Peyer's patch (tissue), 4 donors: ENCODE results near the gene JPH3. TPM values are rescaled to one million over a fixed set of nuclear protein-coding genes. Genes with fewer than 3 reads are reported as not detected.

Experiments used
- DNase-seq, 3 donors: peaks; one replicate each; pipeline ENCODE4 v3.0.0-alpha.2; 2017 to 2019
- H3K27ac ChIP-seq, 4 donors: fragments of 200-600 bp; sonication (generic); one replicate each; pipeline ENCODE4 v1.5.1; 2016 to 2019
- H3K27me3 ChIP-seq, 2 donors: fragments of 200-600 bp; sonication (generic); one replicate each; pipeline ENCODE4 v1.5.1; 2019
- H3K36me3 ChIP-seq, 3 donors: fragments of 200-600 bp; sonication (generic); one replicate each; pipeline ENCODE4 v1.5.1; 2016 to 2019
- H3K4me1 ChIP-seq, 4 donors: fragments of 200-600 bp; sonication (generic); one replicate each; pipeline ENCODE4 v1.5.1; 2016 to 2019
- H3K4me3 ChIP-seq, 4 donors: fragments of 200-600 bp; sonication (generic); 1 replicate in 3 of 4; 2 replicates in 1 of 4; pipeline ENCODE4 v1.5.1; 2016 to 2019; ENCODE audit warnings: mild to moderate bottlenecking in 1 of 4
- H3K9me3 ChIP-seq, 4 donors: fragments of 200-600 bp; sonication (generic); one replicate each; pipeline ENCODE4 v1.5.1; 2016 to 2019; ENCODE audit warnings: mild to moderate bottlenecking in 1 of 4
- CTCF ChIP-seq, 6 experiments: fragments of 450-650 bp in 4 of 6; fragments of 200-600 bp in 2 of 6; sonication (generic) in 1 of 6; IDR thresholded peaks; one replicate each; pipeline ENCODE4 v1.5.1; 2017 to 2019; ENCODE audit warnings: antibody characterized with exemption in 6 of 6, mild to moderate bottlenecking in 3 of 6, moderate library complexity in 1 of 6
- POLR2A ChIP-seq, 2 donors: fragments of 450-650 bp; IDR thresholded peaks; one replicate each; pipeline ENCODE4 v1.5.1; 2017; ENCODE audit warnings: antibody characterized with exemption in 2 of 2, mild to moderate bottlenecking in 2 of 2, moderate library complexity in 2 of 2
- total RNA-seq, 4 donors: library from RNA; depleted of rRNA; stranded (reverse); fragments of >200 nt; gene quantifications; one replicate each; pipeline ENCODE4 v1.1.0, GENCODE V29; 2016

Gene JPH3
- total RNA-seq, 4 donors from 2014 or later = 0.13 to 0.57 TPM; not detected in 2

- no peak for TF ChIP-seq CTCF (IDR thresholded peaks at IDR 0.05)
- TF ChIP-seq POLR2A (IDR thresholded peaks at IDR 0.05) = no peak
- Histone ChIP-seq H3K9me3 (no peaks in the 10 kb centered on the region), H3K36me3 (peaks cover 0 to 61% (median 0%) of the 10 kb centered on the region in 3 donors), H3K4me1 (no peaks in the 10 kb centered on the region), H3K27ac (no peak overlapping the region), H3K27me3 (no peaks in the 10 kb centered on the region), H3K4me3 (no peak overlapping the region)
- peak in 1 of 3 donors; percentile 69 for DNase-seq
Observed at GRCh38 chr16:87744750-87745514, 142.6 kb downstream of the JPH3 start.

GRCh38 chr16:87746178-87746577 lies 143.9 kb downstream of the JPH3 start:
- Histone ChIP-seq H3K36me3 (peaks cover 0 to 61% (median 0%) of the 10 kb centered on the region in 3 donors), H3K27ac (no peak overlapping the region)

More at GRCh38 chr16:87746178-87746577, 143.9 kb downstream of the JPH3 start:
- Histone ChIP-seq H3K27me3 (no peaks in the 10 kb centered on the region), H3K4me1 (no peaks in the 10 kb centered on the region), H3K9me3 (no peaks in the 10 kb centered on the region), H3K4me3 (no peak overlapping the region)
- TF ChIP-seq CTCF (IDR thresholded peaks at IDR 0.05) = no peak
- TF ChIP-seq POLR2A (IDR thresholded peaks at IDR 0.05) = no peak
- DNase-seq = no peak

Other genes starting within 250 kb of the JPH3 start
- gene FBXO31, start 218.7 kb upstream of the JPH3 start, total RNA-seq = 100 to 1,000 TPM; 135 to 207 (median 191) TPM
- 10 to 100 TPM; 38.0 to 50.6 (median 40.7) TPM for gene MAP1LC3B, start 210.2 kb upstream of the JPH3 start, total RNA-seq
- gene ZCCHC14, start 109.5 kb upstream of the JPH3 start, total RNA-seq = 10 to 100 TPM; 28.1 to 68.9 (median 55.9) TPM
- gene KLHDC4, start 163.5 kb downstream of the JPH3 start, total RNA-seq = 100 to 1,000 TPM in 1 of 4 donors, 10 to 100 TPM in 3; 39.4 to 125 (median 63.6) TPM